Measurements from ENCODE around the gene TBCK.

GRCh38 chr4:106268786-106269185 lies 47.2 kb downstream of the TBCK start:
- TF ChIP-seq, protein P1, sequence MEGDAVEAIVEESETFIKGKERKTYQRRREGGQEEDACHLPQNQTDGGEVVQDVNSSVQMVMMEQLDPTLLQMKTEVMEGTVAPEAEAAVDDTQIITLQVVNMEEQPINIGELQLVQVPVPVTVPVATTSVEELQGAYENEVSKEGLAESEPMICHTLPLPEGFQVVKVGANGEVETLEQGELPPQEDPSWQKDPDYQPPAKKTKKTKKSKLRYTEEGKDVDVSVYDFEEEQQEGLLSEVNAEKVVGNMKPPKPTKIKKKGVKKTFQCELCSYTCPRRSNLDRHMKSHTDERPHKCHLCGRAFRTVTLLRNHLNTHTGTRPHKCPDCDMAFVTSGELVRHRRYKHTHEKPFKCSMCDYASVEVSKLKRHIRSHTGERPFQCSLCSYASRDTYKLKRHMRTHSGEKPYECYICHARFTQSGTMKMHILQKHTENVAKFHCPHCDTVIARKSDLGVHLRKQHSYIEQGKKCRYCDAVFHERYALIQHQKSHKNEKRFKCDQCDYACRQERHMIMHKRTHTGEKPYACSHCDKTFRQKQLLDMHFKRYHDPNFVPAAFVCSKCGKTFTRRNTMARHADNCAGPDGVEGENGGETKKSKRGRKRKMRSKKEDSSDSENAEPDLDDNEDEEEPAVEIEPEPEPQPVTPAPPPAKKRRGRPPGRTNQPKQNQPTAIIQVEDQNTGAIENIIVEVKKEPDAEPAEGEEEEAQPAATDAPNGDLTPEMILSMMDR (conservative IDR thresholded peaks at IDR 0.05; ENCODE audit: low read depth, low read length), result no peak
- TF ChIP-seq EZH2phosphoT487 (IDR thresholded peaks at IDR 0.05; ENCODE audit: borderline replicate concordance, low read length), result no peak
- TF ChIP-seq EZH2 (IDR thresholded peaks at IDR 0.05; ENCODE audit: low read length, unreplicated experiment), result no peak

All from PC-3 (cell line).